ENCODE data around the gene C13orf46. TPM values are rescaled to one million over a fixed set of nuclear protein-coding genes. Genes with fewer than 3 reads are reported as not detected.

The C13orf46 gene
- total RNA-seq, 1 donor: 0.27 TPM

GRCh38 chr13:113922412-113923118 lies 51.3 kb downstream of the C13orf46 start:
- no peak for TF ChIP-seq CTCF (IDR thresholded peaks at IDR 0.05; ENCODE audit: insufficient read depth, low read length)
- no peak overlapping the region for H3K4me3 ChIP-seq (ENCODE audit: low read depth, low read length)
- no peak for DNase-seq (ENCODE audit: low read depth)

DNA sequence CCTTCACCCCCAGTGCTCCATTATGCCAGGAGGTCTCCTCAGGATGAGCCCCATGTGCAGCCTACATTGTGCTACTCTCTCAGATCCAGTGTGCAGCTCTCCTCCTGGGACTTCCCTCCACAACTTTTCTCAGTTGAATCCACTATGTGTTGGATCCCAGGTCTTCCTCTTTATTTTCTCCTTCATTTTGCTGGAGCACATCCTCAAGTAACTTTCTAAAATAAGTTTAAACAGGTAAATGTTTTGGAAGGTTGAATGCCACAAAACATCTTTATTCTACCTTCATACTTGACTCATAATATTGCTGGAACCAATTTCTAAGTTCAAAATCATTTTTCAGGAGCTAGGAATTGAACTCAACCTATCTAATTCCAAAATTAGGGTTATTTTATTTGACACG lies 52.1 kb downstream of the C13orf46 start:
- H3K4me3 ChIP-seq (ENCODE audit: low read depth, low read length): no peak overlapping the region
- DNase-seq (ENCODE audit: low read depth): no peak
- no peak for TF ChIP-seq CTCF (IDR thresholded peaks at IDR 0.05; ENCODE audit: insufficient read depth, low read length)

DNA sequence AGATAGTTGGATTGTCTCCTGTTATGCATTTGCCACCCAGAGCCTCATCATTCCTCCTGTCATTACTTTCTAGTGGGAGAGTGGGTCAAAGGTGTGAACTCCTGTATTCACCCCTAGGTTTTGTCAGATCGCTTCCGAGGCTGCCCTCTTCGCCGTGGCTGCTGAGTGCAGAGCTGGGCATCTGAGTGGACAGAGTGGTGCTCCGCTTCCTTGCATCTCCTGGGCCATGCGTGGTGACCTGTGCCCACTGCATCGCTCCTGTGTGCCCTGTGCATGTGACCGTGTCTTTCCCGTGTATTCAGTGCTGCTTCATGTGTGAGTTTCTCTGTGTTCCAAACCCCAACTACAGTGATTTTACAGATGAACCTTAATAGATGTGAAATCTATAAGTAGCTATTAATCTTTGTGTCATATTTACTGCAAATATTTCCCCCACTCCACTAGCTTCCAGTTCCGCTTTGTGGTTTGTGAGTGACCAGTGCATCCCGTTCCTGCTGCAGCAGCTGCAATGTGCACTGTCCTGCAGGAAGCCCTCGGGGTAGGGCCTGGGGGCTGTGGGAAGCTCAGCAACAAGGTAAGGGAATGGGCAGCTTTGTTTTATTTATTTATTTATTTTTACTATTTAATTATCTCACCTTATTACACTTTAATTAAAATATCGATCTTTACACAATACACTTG lies 53.1 kb downstream of the C13orf46 start:
- no peak overlapping the region for H3K4me3 ChIP-seq (ENCODE audit: low read depth, low read length)
- no peak for TF ChIP-seq CTCF (IDR thresholded peaks at IDR 0.05; ENCODE audit: insufficient read depth, low read length)

GRCh38 chr13:113919761-113920559 lies 53.9 kb downstream of the C13orf46 start:
- DNase-seq (ENCODE audit: low read depth): no peak
- TF ChIP-seq CTCF (IDR thresholded peaks at IDR 0.05; ENCODE audit: insufficient read depth, low read length): no peak

More for the DNA sequence above, 53.1 kb downstream of the C13orf46 start:
- DNase-seq (ENCODE audit: low read depth): no peak

DNA sequence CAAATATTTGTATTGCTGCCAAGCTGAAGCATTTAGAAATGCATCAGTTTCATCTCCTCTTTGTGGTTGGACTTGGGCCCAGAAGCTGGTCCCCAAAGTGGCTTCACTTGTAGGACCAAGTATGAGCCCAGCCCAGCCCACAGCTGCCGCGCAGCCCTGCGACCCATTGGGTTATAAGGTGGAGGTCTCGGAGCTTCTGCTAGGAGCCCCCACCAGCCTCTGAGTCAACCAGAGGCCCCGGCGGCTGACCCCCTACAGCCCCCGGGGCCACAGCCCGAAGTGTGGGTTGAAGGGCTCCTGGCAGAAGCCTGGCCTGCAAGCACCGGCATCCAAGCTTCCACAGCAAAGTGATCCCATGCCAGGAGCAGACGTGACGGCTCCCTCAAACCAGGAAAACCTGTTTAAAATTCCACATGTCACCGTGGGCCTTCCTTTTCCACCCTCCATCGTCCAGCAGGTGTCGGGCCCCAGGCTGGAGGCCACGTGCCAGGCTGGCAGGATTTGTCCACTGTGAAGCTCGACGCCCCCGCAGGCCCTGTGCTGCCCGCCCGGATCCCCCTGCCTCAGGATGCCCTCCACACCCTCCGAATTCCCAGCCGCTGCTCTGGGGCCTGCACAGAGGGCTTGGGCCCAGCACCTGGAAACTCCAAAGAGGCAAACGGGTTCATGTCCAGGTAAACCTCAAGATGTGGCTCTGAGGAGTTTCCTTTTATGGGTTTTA lies 54.7 kb downstream of the C13orf46 start:
- H3K4me3 ChIP-seq (ENCODE audit: low read depth, low read length): no peak overlapping the region
- DNase-seq (ENCODE audit: low read depth): no peak
- no peak for TF ChIP-seq CTCF (IDR thresholded peaks at IDR 0.05; ENCODE audit: insufficient read depth, low read length)

More at GRCh38 chr13:113919761-113920559, 53.9 kb downstream of the C13orf46 start:
- H3K4me3 ChIP-seq (ENCODE audit: low read depth, low read length): no peak overlapping the region

- DNase-seq (ENCODE audit: low read depth): no peak
- no peak overlapping the region for H3K4me3 ChIP-seq (ENCODE audit: low read depth, low read length)
- no peak for TF ChIP-seq CTCF (IDR thresholded peaks at IDR 0.05; ENCODE audit: insufficient read depth, low read length)
Measured at GRCh38 chr13:113918580-113918979, 55.3 kb downstream of the C13orf46 start.

Data from fibroblast of the aortic adventitia (primary cell).